22Rv1 (cell line): ENCODE results near the gene HDLBP.

Experiments used
- CTCF ChIP-seq: fragments of 450-650 bp; IDR thresholded peaks from 2 replicates; pipeline ENCODE4 v1.5.1; 2017; ENCODE audit warnings: mild to moderate bottlenecking
- ZFX ChIP-seq: fragments of 450-650 bp; IDR thresholded peaks from 2 replicates; pipeline ENCODE4 v1.6.1; 2017; ENCODE audit warnings: antibody characterized with exemption, borderline replicate concordance

- TF ChIP-seq CTCF (peak; percentile 52), ZFX (no peak)
Observed at GRCh38 chr2:241209271-241209670, 106.2 kb downstream of the HDLBP start.
